Karpas-422 (cell line): ENCODE data around the gene CCDC85C. TPM values are rescaled to one million over a fixed set of nuclear protein-coding genes. Genes with fewer than 3 reads are reported as not detected.

Source experiments
- DNase-seq: peaks from one replicate; pipeline ENCODE4 v3.0.0-alpha.2; 2015
- H2AFZ ChIP-seq: fragments of 200-600 bp; sonication (generic); 2 replicates; pipeline ENCODE4 v1.6.1; 2014; ENCODE audit warnings: antibody characterized with exemption, low read length, mixed read lengths
- H3K27ac ChIP-seq: fragments of 200-600 bp; sonication (generic); 2 replicates; pipeline ENCODE4 v1.5.1; 2014; ENCODE audit warnings: mild to moderate bottlenecking, low read length, moderate library complexity
- H3K27me3 ChIP-seq: fragments of 200-600 bp; sonication (generic); 2 replicates; pipeline ENCODE4 v1.6.1; 2014; ENCODE audit warnings: low read length, mixed read lengths
- H3K36me3 ChIP-seq: fragments of 200-600 bp; sonication (generic); 2 replicates; pipeline ENCODE4 v1.6.1; 2014; ENCODE audit warnings: low read length, mixed read lengths; ENCODE audit not compliant: insufficient read depth
- H3K4me1 ChIP-seq: fragments of 200-600 bp; sonication (generic); 2 replicates; pipeline ENCODE4 v1.6.1; 2014; ENCODE audit warnings: mild to moderate bottlenecking, low read length, mixed read lengths
- H3K4me2 ChIP-seq: fragments of 200-600 bp; sonication (generic); 2 replicates; pipeline ENCODE4 v1.6.1; 2014; ENCODE audit warnings: low read length, low read depth, mild to moderate bottlenecking; ENCODE audit not compliant: poor library complexity, severe bottlenecking
- H3K4me3 ChIP-seq: fragments of 200-600 bp; sonication (generic); 2 replicates; pipeline ENCODE4 v1.5.1; 2014; ENCODE audit warnings: mild to moderate bottlenecking, antibody characterized with exemption, low read length, mixed read lengths
- H3K79me2 ChIP-seq: fragments of 200-600 bp; sonication (generic); 2 replicates; pipeline ENCODE4 v1.6.1; 2014; ENCODE audit warnings: mild to moderate bottlenecking, low read length, mixed read lengths
- H3K9ac ChIP-seq: fragments of 200-600 bp; sonication (generic); 2 replicates; pipeline ENCODE4 v1.6.0; 2014; ENCODE audit warnings: low read length
- H3K9me2 ChIP-seq: fragments of 200-600 bp; sonication (generic), shearing (Covaris generic); replicated peaks from 2 replicates; pipeline ENCODE4 v1.6.0; 2014; ENCODE audit warnings: mild to moderate bottlenecking, low read length, moderate library complexity; ENCODE audit not compliant: insufficient read depth
- H3K9me3 ChIP-seq: fragments of 300-700, 200-600 bp; sonication (generic); 2 replicates; pipeline ENCODE4 v1.6.1; 2014; ENCODE audit warnings: low read length, mixed read lengths
- H4K20me1 ChIP-seq: fragments of 200-600 bp; sonication (generic); 2 replicates; pipeline ENCODE4 v1.6.1; 2014; ENCODE audit warnings: mild to moderate bottlenecking, antibody characterized with exemption, low read length, low read depth; ENCODE audit not compliant: insufficient read depth
- total RNA-seq: library from RNA; depleted of rRNA; stranded (reverse); fragments of >200 nt; shearing (Covaris generic); gene quantifications from 2 replicates; pipeline ENCODE4 v1.2.3, GENCODE V29; 2014; ENCODE audit warnings: low replicate concordance

Gene CCDC85C
- total RNA-seq, 1 experiment from 2014 or later: 18.3 TPM

DNA sequence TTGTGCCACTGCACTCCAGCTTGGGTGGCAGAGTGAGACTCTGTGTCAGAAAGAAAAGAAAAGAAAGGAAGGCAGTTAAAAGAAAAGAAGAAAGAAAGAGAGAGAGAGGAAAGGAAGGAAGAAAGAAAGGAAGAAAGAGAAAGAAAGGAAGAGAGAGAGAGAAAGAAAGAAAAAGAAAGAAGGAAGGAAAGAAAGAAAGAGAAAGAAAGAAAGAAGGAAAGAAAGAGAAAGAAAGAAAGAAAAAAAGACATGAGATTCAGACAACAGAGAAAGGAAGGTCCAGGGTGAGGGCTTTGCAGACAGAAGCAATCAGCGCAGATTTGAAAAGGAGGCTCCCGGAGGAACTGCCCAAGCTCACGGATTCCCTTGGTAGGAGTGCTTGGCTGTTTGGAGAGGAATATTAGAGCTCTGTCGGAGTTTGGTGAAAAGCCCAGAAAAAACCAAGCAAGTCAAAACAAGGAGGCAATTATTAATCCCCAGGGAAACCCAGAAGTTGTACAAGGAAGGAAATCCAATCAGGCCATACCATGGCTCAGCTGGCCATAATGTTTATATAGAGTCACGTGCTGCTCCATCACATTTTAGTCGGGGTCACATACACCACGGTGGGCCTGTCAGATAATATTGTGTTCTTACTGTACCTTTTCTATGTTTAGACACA, 11.6 kb upstream of the CCDC85C start:
- no peak overlapping the region for H3K9ac ChIP-seq
- no peaks in the 10 kb centered on the region for H4K20me1 ChIP-seq
- H3K27me3 ChIP-seq: no peaks in the 10 kb centered on the region
- H3K4me2 ChIP-seq: no peak overlapping the region
- no peak overlapping the region for H2AFZ ChIP-seq
- H3K9me3 ChIP-seq: no peaks in the 10 kb centered on the region
- DNase-seq: no peak
- no peaks in the 10 kb centered on the region for H3K79me2 ChIP-seq
- no peaks in the 10 kb centered on the region for H3K36me3 ChIP-seq
- H3K27ac ChIP-seq: no peak overlapping the region
- H3K9me2 ChIP-seq: no peaks in the 10 kb centered on the region
- no peak overlapping the region for H3K4me3 ChIP-seq
- H3K4me1 ChIP-seq: no peaks in the 10 kb centered on the region

GRCh38 chr14:99612738-99613330, 8.8 kb upstream of the CCDC85C start:
- Histone ChIP-seq H3K9me2 (no peaks in the 10 kb centered on the region), H4K20me1 (no peaks in the 10 kb centered on the region), H3K4me1 (no peaks in the 10 kb centered on the region), H3K9me3 (no peaks in the 10 kb centered on the region), H3K9ac (no peak overlapping the region), H3K4me2 (no peak overlapping the region), H3K27ac (no peak overlapping the region), H3K36me3 (no peaks in the 10 kb centered on the region), H3K4me3 (no peak overlapping the region), H3K79me2 (no peaks in the 10 kb centered on the region), H3K27me3 (no peaks in the 10 kb centered on the region), H2AFZ (no peak overlapping the region)
- no peak for DNase-seq

DNA sequence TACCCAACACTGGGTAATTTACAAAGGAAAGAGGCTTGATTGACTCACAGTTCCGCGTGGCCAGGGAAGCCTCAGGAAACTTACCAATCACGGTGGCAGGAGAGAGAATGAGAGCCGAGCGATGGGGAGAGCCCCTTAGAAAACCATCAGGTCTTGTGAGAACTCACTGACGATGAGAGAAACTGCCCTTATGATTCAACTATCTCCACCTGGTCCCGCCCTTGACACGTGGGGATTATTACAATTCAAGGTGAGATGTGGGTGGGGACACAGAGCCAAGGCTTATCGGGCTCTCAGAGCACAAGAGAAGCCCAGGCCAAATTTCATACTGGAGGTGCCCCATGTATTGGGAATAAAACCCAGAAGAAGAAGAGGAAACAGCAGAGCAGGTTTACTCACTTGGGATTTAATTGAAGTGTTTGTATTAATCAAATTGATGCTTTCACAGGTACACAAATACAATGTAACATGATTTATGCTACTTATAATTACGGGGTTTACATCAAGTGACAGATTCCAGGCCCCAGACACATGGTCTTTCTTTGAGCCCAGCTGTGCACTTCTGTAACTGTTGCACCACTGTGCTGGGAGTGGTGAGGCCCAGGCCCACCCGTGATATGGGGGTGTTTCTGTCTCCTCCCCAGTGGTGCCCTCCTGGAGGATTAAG, 8.2 kb upstream of the CCDC85C start:
- no peaks in the 10 kb centered on the region for H3K27me3 ChIP-seq
- H3K4me3 ChIP-seq: no peak overlapping the region
- H3K4me1 ChIP-seq: no peaks in the 10 kb centered on the region
- H2AFZ ChIP-seq: no peak overlapping the region
- no peaks in the 10 kb centered on the region for H4K20me1 ChIP-seq
- H3K9ac ChIP-seq: no peak overlapping the region
- H3K4me2 ChIP-seq: no peak overlapping the region
- no peaks in the 10 kb centered on the region for H3K36me3 ChIP-seq
- no peak overlapping the region for H3K27ac ChIP-seq
- H3K79me2 ChIP-seq: no peaks in the 10 kb centered on the region
- no peak for DNase-seq
- H3K9me3 ChIP-seq: no peaks in the 10 kb centered on the region
- H3K9me2 ChIP-seq: no peaks in the 10 kb centered on the region

DNA sequence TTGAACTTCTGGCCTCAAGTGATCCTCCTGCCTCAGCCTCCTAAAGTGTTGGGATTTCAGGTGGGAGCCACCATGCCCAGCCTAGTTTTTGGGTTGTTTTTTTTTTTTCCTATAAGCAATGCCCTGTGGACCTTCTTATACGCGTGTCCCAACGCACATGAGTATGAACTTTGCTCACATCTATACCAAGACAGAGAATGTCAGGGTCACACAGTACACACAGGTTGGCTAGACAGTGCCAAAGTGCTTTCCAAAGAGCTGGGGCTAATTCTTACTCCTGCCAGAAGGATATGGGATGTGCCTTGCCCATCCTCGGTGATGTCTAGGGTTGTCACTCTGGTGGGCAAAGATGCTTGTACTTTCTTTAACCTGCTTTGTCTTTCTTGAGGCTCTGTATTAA, 7.6 kb upstream of the CCDC85C start:
- H3K79me2 ChIP-seq: no peaks in the 10 kb centered on the region
- no peaks in the 10 kb centered on the region for H3K9me3 ChIP-seq
- H3K9me2 ChIP-seq: no peaks in the 10 kb centered on the region
- no peaks in the 10 kb centered on the region for H4K20me1 ChIP-seq
- H3K27me3 ChIP-seq: no peaks in the 10 kb centered on the region
- H3K4me2 ChIP-seq: no peak overlapping the region
- H3K4me1 ChIP-seq: no peaks in the 10 kb centered on the region
- H3K36me3 ChIP-seq: no peaks in the 10 kb centered on the region
- no peak overlapping the region for H3K9ac ChIP-seq
- H3K27ac ChIP-seq: no peak overlapping the region
- DNase-seq: no peak
- no peak overlapping the region for H2AFZ ChIP-seq
- no peak overlapping the region for H3K4me3 ChIP-seq

DNA sequence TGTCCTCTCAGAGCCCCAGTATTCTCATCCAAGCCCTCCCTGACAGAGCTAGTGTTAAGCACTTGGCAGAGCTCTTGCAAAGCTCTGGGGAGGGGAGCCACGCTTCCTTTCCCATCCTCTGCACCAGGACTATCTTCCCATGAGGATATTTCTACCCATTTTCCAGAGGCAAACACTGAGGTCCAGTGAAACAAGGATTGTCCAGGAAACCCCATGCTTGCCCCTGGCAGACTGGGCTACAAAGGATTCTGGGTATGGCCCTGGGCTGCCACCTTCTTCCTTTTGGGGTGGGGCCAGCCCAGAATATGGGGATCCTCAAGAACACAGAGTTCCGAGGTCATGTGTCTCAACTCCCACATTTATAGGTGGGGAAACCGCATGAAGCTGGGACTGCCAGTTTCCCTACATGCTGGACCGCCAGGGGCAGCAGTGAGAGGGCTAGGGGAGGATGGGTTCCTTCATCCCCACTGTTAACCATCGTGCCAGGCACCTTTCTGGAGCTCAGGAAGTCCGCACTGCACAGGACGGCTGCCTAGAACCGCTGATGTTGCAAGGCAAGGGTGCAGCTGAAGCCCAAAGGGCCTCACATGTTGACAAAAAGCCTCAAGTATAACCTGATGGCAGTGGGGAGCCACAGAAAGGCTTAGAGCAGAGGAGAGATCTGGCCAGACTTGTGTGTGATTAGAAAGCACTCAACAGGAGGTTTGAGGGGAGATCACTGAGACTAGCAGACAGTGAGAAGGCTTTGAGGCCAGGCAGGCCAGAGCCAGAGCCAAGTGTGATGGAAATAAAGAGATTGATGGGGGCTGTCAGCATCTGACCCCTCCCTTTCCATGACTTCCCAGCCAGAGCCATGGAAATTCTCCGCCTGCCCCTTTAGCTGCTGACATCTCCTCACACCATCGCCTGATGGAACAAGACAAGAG, 5.5 kb upstream of the CCDC85C start:
- H3K79me2 ChIP-seq: no peaks in the 10 kb centered on the region
- H3K27ac ChIP-seq: no peak overlapping the region
- H3K27me3 ChIP-seq: no peaks in the 10 kb centered on the region
- H3K9me2 ChIP-seq: no peaks in the 10 kb centered on the region
- DNase-seq: peak; percentile 66
- H4K20me1 ChIP-seq: no peaks in the 10 kb centered on the region
- H3K9ac ChIP-seq: no peak overlapping the region
- no peak overlapping the region for H3K4me3 ChIP-seq
- peaks cover 10% of the 10 kb centered on the region for H3K4me1 ChIP-seq
- H3K4me2 ChIP-seq: no peak overlapping the region
- H3K9me3 ChIP-seq: no peaks in the 10 kb centered on the region
- H3K36me3 ChIP-seq: no peaks in the 10 kb centered on the region
- no peak overlapping the region for H2AFZ ChIP-seq

GRCh38 chr14:99608591-99608990, 4.6 kb upstream of the CCDC85C start:
- H3K4me3 ChIP-seq: no peak overlapping the region
- no peaks in the 10 kb centered on the region for H3K27me3 ChIP-seq
- peaks cover 10% of the 10 kb centered on the region for H3K4me1 ChIP-seq
- H3K9me3 ChIP-seq: no peaks in the 10 kb centered on the region
- H4K20me1 ChIP-seq: no peaks in the 10 kb centered on the region
- H3K9ac ChIP-seq: no peak overlapping the region
- H3K4me2 ChIP-seq: no peak overlapping the region
- no peaks in the 10 kb centered on the region for H3K79me2 ChIP-seq
- no peak overlapping the region for H2AFZ ChIP-seq
- no peak for DNase-seq
- H3K36me3 ChIP-seq: no peaks in the 10 kb centered on the region
- H3K27ac ChIP-seq: no peak overlapping the region
- no peaks in the 10 kb centered on the region for H3K9me2 ChIP-seq

DNA sequence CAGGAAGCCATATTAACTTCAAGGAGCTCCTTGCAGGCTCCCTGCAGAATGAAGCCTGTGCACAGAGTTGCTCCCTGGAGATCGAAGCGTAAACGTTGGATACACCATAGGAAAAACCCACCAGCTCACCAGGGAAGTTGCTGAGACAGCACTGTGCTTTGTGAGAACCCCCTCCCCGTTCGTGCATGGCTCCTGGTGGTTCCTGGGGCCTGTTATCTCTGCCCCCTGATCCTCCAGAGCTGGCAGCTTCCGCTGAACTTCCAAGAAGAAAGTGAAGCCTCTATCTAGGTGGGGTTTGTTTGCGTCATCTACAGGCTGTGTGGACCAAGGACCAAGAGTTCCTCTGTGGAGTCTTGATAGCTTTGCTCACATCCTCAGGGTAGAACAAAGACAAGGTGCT, 2.4 kb upstream of the CCDC85C start:
- no peaks in the 10 kb centered on the region for H4K20me1 ChIP-seq
- H2AFZ ChIP-seq: no peak overlapping the region
- H3K27ac ChIP-seq: no peak overlapping the region
- H3K79me2 ChIP-seq: no peaks in the 10 kb centered on the region
- H3K4me3 ChIP-seq: no peak overlapping the region
- H3K27me3 ChIP-seq: no peaks in the 10 kb centered on the region
- H3K4me2 ChIP-seq: no peak overlapping the region
- H3K36me3 ChIP-seq: no peaks in the 10 kb centered on the region
- no peak overlapping the region for H3K9ac ChIP-seq
- no peak for DNase-seq
- no peaks in the 10 kb centered on the region for H3K9me2 ChIP-seq
- H3K9me3 ChIP-seq: no peaks in the 10 kb centered on the region
- H3K4me1 ChIP-seq: peaks cover 10% of the 10 kb centered on the region
